Right atrium auricular region (tissue), 2 donors: Measurements from ENCODE around the gene SLC25A1. TPM values are rescaled to one million over a fixed set of nuclear protein-coding genes. Genes with fewer than 3 reads are reported as not detected.

Experiments used
- DNase-seq: peaks from one replicate; pipeline ENCODE4 v3.0.0-alpha.2; 2019; ENCODE audit warnings: low spot score
- H3K27ac ChIP-seq, 2 donors: fragments of 200-600 bp; sonication (generic); 1 replicate in 1 of 2; 2 replicates in 1 of 2; pipeline ENCODE4 v1.5.1; 2016 to 2019
- H3K27me3 ChIP-seq, 2 donors: fragments of 200-600 bp; sonication (generic); one replicate each; pipeline versions ENCODE4 v1.5.1 to v1.6.0; 2017 to 2019
- H3K36me3 ChIP-seq: fragments of 200-600 bp; sonication (generic); one replicate; pipeline ENCODE4 v1.5.1; 2016
- H3K4me1 ChIP-seq, 2 donors: fragments of 200-600 bp; sonication (generic); one replicate each; pipeline versions ENCODE4 v1.5.1 to v1.6.0; 2017 to 2019
- H3K4me3 ChIP-seq, 2 donors: fragments of 200-600 bp; sonication (generic); 1 replicate in 1 of 2; 2 replicates in 1 of 2; pipeline ENCODE4 v1.5.1; 2017 to 2019; ENCODE audit warnings: mild to moderate bottlenecking in 1 of 2, moderate library complexity in 1 of 2
- H3K9me3 ChIP-seq, 2 donors: fragments of 200-600 bp; sonication (generic); one replicate each; pipeline ENCODE4 v1.5.1; 2019
- total RNA-seq, 2 donors: library from RNA; depleted of rRNA; stranded (reverse); fragments of >200 nt; gene quantifications; one replicate each; pipeline ENCODE4 v1.1.0, GENCODE V29; 2016
- TF ChIP-seq, protein P1 (sequence below), 2 donors: fragments of 200-600 bp; sonication (generic); IDR thresholded peaks; one replicate each; pipeline ENCODE4 v1.5.1; 2019; ENCODE audit warnings: antibody characterized with exemption in 2 of 2

SLC25A1 gene
- total RNA-seq, 2 donors from 2014 or later = 12.7 to 27.6 TPM

DNA sequence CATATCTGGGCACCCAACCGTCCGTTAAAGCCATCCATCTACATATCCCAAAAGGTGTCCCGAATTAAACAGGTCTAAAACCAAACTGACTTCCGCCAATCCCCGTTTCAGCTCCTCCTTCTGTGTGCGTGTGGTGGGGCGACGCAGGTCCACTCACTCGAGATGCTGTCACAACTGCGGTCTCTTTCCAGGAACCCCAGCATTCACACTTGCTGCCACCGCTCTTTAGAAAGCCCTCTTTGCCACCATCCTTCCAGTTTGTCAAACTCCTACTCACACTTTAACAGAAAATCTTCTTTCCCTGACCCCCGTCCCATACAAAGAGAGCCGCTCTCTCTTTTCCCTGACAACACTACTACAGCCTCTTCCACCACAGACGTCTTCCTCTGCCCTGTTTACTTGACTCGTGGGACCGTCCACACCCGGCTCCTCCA is 34.6 kb downstream of the SLC25A1 start:
- Histone ChIP-seq H3K27me3 (peaks cover 4 to 5% of the 10 kb centered on the region in 2 donors), H3K36me3 (peaks cover 34% of the 10 kb centered on the region), H3K9me3 (no peaks in the 10 kb centered on the region), H3K27ac (peak overlapping the region; percentile 70 to 71), H3K4me1 (peaks cover 0 to 13% of the 10 kb centered on the region in 2 donors), H3K4me3 (peak overlapping the region; percentile 79)
- DNase-seq = no peak
- TF ChIP-seq, protein P1, sequence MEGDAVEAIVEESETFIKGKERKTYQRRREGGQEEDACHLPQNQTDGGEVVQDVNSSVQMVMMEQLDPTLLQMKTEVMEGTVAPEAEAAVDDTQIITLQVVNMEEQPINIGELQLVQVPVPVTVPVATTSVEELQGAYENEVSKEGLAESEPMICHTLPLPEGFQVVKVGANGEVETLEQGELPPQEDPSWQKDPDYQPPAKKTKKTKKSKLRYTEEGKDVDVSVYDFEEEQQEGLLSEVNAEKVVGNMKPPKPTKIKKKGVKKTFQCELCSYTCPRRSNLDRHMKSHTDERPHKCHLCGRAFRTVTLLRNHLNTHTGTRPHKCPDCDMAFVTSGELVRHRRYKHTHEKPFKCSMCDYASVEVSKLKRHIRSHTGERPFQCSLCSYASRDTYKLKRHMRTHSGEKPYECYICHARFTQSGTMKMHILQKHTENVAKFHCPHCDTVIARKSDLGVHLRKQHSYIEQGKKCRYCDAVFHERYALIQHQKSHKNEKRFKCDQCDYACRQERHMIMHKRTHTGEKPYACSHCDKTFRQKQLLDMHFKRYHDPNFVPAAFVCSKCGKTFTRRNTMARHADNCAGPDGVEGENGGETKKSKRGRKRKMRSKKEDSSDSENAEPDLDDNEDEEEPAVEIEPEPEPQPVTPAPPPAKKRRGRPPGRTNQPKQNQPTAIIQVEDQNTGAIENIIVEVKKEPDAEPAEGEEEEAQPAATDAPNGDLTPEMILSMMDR (IDR thresholded peaks at IDR 0.05) = no peak

DNA sequence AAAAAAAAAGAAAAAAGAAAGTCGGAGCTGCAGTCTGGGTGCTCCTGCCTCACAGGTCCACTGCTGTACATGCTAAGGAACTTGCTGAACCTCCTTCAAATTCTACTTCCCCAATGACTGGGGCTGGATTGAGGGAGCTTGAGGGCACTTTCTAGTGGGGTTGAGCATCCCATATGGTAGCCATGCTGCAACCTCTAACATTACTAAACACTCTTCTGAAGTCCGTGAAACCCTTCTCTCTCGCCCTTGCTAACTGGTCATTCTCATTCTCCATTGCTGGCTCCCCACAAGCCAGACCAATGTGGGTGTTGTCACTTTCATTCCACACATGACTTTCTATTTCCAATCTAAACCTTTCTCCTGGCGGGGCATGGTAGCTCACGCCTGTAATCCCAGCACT is 35.3 kb downstream of the SLC25A1 start:
- Histone ChIP-seq H3K9me3 (no peaks in the 10 kb centered on the region), H3K4me3 (no peak overlapping the region), H3K4me1 (peaks cover 0 to 12% of the 10 kb centered on the region in 2 donors), H3K27ac (no peak overlapping the region), H3K27me3 (peaks cover 0 to 2% of the 10 kb centered on the region in 2 donors), H3K36me3 (peaks cover 42% of the 10 kb centered on the region)
- TF ChIP-seq, protein P1 (IDR thresholded peaks at IDR 0.05) = no peak
- DNase-seq = no peak

DNA sequence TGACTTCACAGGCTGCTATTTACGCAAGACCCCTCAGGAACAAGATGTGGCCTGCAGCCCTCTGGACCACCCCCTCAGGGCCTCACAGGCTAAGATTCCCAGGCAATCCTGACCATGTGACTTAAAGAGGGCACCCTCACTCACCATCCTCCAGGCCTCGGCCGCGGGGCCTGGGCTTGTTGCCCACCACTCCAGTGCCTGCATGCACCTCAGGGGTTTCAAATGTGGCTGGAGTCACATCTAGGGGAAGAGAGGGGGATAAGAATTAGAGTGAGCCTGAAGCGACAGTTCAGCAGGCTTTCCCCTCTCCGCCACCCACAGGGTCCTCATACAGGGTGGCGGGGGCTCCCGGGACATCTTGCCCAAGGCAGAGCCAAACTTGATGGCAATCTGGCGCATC is 36.1 kb downstream of the SLC25A1 start:
- Histone ChIP-seq H3K4me3 (no peak overlapping the region), H3K36me3 (peaks cover 50% of the 10 kb centered on the region), H3K9me3 (no peaks in the 10 kb centered on the region), H3K27ac (no peak overlapping the region), H3K27me3 (no peaks in the 10 kb centered on the region), H3K4me1 (peaks cover 0 to 12% of the 10 kb centered on the region in 2 donors)
- no peak for DNase-seq
- TF ChIP-seq, protein P1 (IDR thresholded peaks at IDR 0.05) = no peak

DNA sequence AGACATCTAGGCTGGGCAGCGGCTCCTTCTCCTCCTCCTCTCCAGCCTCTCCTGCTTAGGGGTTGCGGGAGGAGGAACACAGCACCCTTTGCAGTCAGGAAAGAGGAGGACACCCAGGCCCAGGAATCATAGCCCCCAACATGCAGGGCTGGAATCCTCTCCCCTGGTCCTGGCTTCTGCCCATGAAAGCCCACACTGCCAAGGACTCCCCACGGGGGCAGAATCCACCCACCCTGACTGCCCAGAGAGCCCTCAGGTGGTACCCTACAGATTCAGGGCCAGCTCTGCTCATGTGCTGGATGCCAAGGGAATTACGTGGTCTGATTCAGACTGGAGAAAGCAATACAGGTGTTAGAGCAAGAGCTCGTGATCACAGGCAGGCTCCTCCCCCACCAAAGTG is 38.6 kb downstream of the SLC25A1 start:
- Histone ChIP-seq H3K4me1 (peaks cover 0 to 12% of the 10 kb centered on the region in 2 donors), H3K27me3 (no peaks in the 10 kb centered on the region), H3K27ac (no peak overlapping the region), H3K9me3 (no peaks in the 10 kb centered on the region), H3K4me3 (no peak overlapping the region), H3K36me3 (peaks cover 72% of the 10 kb centered on the region)
- TF ChIP-seq, protein P1 (IDR thresholded peaks at IDR 0.05) = no peak
- DNase-seq = no peak

DNA sequence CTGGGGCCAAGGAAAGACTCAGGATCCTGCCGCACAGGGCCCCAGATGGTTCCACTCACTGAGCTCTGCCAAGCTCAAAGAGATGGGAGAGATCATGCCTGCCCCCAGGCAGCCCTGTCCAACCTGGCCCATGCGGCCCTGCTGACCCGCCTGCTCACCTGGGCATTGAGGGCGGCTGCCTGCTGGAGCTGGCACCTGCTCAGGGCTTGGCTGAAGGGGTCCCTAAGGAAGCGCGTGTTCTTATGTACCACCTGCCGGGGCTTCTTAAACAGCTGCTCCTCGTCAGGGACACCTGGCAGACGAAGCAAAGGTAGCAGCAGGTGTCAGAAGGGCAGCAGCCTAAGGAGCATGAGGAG is 39.6 kb downstream of the SLC25A1 start:
- no peaks in the 10 kb centered on the region for H3K9me3 ChIP-seq
- peaks cover 0 to 8% of the 10 kb centered on the region in 2 donors for H3K4me1 ChIP-seq
- DNase-seq = no peak
- no peak overlapping the region for H3K27ac ChIP-seq
- H3K36me3 ChIP-seq = peaks cover 82% of the 10 kb centered on the region
- TF ChIP-seq, protein P1 (IDR thresholded peaks at IDR 0.05) = no peak
- H3K27me3 ChIP-seq = no peaks in the 10 kb centered on the region
- no peak overlapping the region for H3K4me3 ChIP-seq
